ENCODE results near the gene UTP15.

DNA sequence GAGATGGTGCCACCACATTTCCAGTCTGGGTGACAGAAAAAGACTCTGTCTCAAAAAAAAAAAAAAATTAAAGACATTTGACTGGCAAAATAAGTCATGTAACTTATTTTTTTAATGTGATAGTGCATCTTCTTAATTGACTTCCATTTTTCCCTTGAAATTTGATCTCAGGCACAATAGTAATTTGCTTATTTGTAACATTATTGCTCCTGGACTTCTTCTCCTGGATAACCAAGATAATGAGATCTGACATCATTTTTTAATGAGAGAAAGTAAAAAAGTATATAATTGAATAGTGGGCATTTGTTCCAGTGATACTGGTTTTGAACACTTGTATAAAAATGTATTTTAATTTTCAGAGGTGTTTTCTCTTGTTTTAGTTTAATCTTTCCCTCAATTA is 63.9 kb downstream of the UTP15 start:
- TF ChIP-seq POLR2A (IDR thresholded peaks at IDR 0.05) (no peak), CTCF (IDR thresholded peaks at IDR 0.05) (no peak)

All from heart left ventricle (tissue), 13 donors.